Psoas muscle (tissue), 8 donors: ENCODE data around the gene ZNF497. TPM values are rescaled to one million over a fixed set of nuclear protein-coding genes. Genes with fewer than 3 reads are reported as not detected.

ENCODE experiments used
- ATAC-seq, 4 donors: fragments of 200-7000 bp; cut with Tn5 transposase; one replicate each; pipeline ENCODE4 v1.9.1; 2020; ENCODE audit warnings: moderate library complexity in 3 of 4, mild to moderate bottlenecking in 2 of 4
- DNase-seq, 2 donors: peaks; one replicate each; pipeline ENCODE4 v3.0.0-alpha.2; 2020
- H3K27ac ChIP-seq: fragments of 200-600 bp; one replicate; pipeline ENCODE4 v1.8.0; 2022
- H3K27me3 ChIP-seq, 3 donors: fragments of 200-600 bp in 1 of 3; one replicate each; pipeline versions ENCODE4 v1.6.1 to v1.8.0; 2013 to 2022; ENCODE audit warnings: low read length in 2 of 3, mild to moderate bottlenecking in 2 of 3, moderate library complexity in 1 of 3; ENCODE audit not compliant: insufficient read depth in 3 of 3
- H3K36me3 ChIP-seq, 2 donors: fragments of 200-600 bp in 1 of 2; one replicate each; pipeline versions ENCODE4 v1.6.1 to v1.8.0; 2013 to 2022; ENCODE audit warnings: low read depth in 1 of 2, mild to moderate bottlenecking in 1 of 2, moderate library complexity in 1 of 2; ENCODE audit not compliant: insufficient read depth in 1 of 2
- H3K4me1 ChIP-seq: fragments of 200-600 bp; one replicate; pipeline ENCODE4 v1.8.0; 2022
- H3K4me3 ChIP-seq: fragments of 200-600 bp; one replicate; pipeline ENCODE4 v1.8.0; 2022; ENCODE audit warnings: mild to moderate bottlenecking
- H3K9me3 ChIP-seq: fragments of 200-600 bp; one replicate; pipeline ENCODE4 v1.8.0; 2022
- CTCF ChIP-seq: fragments of 200-600 bp; IDR thresholded peaks from one replicate; pipeline ENCODE4 v1.8.0; 2022; ENCODE audit warnings: antibody characterized with exemption
- WGBS, 3 donors: extraction: QIAGEN DNeasy Blood & Tissue Kit; methylation state at CpG; one replicate each; pipeline versions ENCODE4 v1.1.6 to v1.1.7; 2013; 5-methylcytosine and 5-hydroxymethylcytosine counted together
- intact Hi-C, 2 donors: fragments of 100-400 bp; cut with DNase I; formaldehyde crosslinking; loops; one replicate each; pipeline versions ENCODE4 v1.11.0 to v1.14.2; 2022
- polyA plus RNA-seq, 3 donors: library from polyadenylated mRNA; stranded (reverse); fragments of 200-250 nt; gene quantifications; one replicate each; pipeline ENCODE4 v1.2.3, GENCODE V29; 2013
- total RNA-seq, 4 donors: library from RNA; stranded (reverse); fragmentation: NEBNext Ultra II Directional in 2 of 4; extraction: Animal tissue kit (Norgen Biotek cat#: 25700) in 2 of 4; gene quantifications; one replicate each; pipeline versions ENCODE4 v1.2.1 to v1.2.4, GENCODE V29; 2021 to 2023
- donor health status: healthy with polysubstance abuse.
- donor health status: DM: no; HTN: no; CAD: no; lungs with moderate emphysema.
- donor health status: Bipolar disorder and iron deficiency.
- donor health status: healthy.
- donor health status: DM: yes; HTN: yes; CAD: no.
- donor health status: DM: no; HTN: no; CAD: no.
- donor health status: DM: no; HTN: no; CAD: no.
- donor health status: DM: yes; HTN: yes; CAD: no.

Gene ZNF497
- total and polyA plus RNA-seq, 7 donors = 0.08 to 0.43 (median 0.25) TPM

- ATAC-seq = no peak
Measured at GRCh38 chr19:58372311-58373133, 10.0 kb upstream of the ZNF497 start.

GRCh38 chr19:58368561-58369360 is 6.2 kb upstream of the ZNF497 start:
- TF ChIP-seq CTCF = no peak
- Histone ChIP-seq H3K27me3 (no peaks in the 10 kb centered on the region), H3K27ac (no peak overlapping the region), H3K4me1 (no peaks in the 10 kb centered on the region), H3K9me3 (no peaks in the 10 kb centered on the region), H3K4me3 (no peak overlapping the region), H3K36me3 (peaks cover 0 to 5% of the 10 kb centered on the region in 2 donors)
- no peak for ATAC-seq
- peak in 1 of 2 donors; percentile 45 for DNase-seq
- WGBS, 3 donors = 76 to 84% (median 83%) methylated on average over 54 to 68 of the region's 68 CpGs
- intact Hi-C loops = no loop called here

More at GRCh38 chr19:58372311-58373133, 10.0 kb upstream of the ZNF497 start:
- no peaks in the 10 kb centered on the region for H3K36me3 ChIP-seq
- H3K4me3 ChIP-seq = no peak overlapping the region
- 60 to 73% (median 63%) methylated on average over 15 of the region's 15 CpGs for WGBS, 3 donors
- H3K27me3 ChIP-seq = no peaks in the 10 kb centered on the region
- DNase-seq = no peak
- intact Hi-C loops = no loop called here
- H3K27ac ChIP-seq = no peak overlapping the region
- no peak for TF ChIP-seq CTCF
- no peaks in the 10 kb centered on the region for H3K4me1 ChIP-seq
- no peaks in the 10 kb centered on the region for H3K9me3 ChIP-seq

- no peak overlapping the region for H3K4me3 ChIP-seq
- WGBS, 3 donors = 52 to 59% (median 56%) methylated on average over 102 to 106 of the region's 106 CpGs
- intact Hi-C loops = no loop called here
- no peak for ATAC-seq
- H3K27ac ChIP-seq = no peak overlapping the region
- no peaks in the 10 kb centered on the region for H3K4me1 ChIP-seq
- TF ChIP-seq CTCF = no peak
- peak in 1 of 2 donors; percentile 36 for DNase-seq
- peaks cover 0 to 5% of the 10 kb centered on the region in 2 donors for H3K36me3 ChIP-seq
- H3K27me3 ChIP-seq = no peaks in the 10 kb centered on the region
- H3K9me3 ChIP-seq = no peaks in the 10 kb centered on the region
Measured at GRCh38 chr19:58367698-58368454, 5.3 kb upstream of the ZNF497 start.

- Histone ChIP-seq H3K4me1 (peaks cover under 1% of the 10 kb centered on the region), H3K27me3 (no peaks in the 10 kb centered on the region), H3K36me3 (peaks cover 0 to 5% of the 10 kb centered on the region in 2 donors), H3K9me3 (no peaks in the 10 kb centered on the region), H3K4me3 (no peak overlapping the region), H3K27ac (no peak overlapping the region)
- WGBS, 3 donors = 88 to 89% (median 89%) methylated on average over 32 of the region's 32 CpGs
- DNase-seq (no peak), ATAC-seq (no peak)
- TF ChIP-seq CTCF = no peak
- intact Hi-C loops = no loop called here
Measured at GRCh38 chr19:58366585-58367430, 4.3 kb upstream of the ZNF497 start.
